ENCODE results near the gene MYO1D. TPM values are rescaled to one million over a fixed set of nuclear protein-coding genes. Genes with fewer than 3 reads are reported as not detected.

Gene MYO1D
- total RNA-seq, 1 experiment from 2014 or later, result 40.8 TPM

GRCh38 chr17:32536736-32537643 lies 339.9 kb downstream of the MYO1D start:
- no peaks in the 10 kb centered on the region for H3K36me3 ChIP-seq (ENCODE audit: low read depth)
- no peaks in the 10 kb centered on the region for H3K79me2 ChIP-seq (ENCODE audit: low read depth)
- no peaks in the 10 kb centered on the region for H3K27me3 ChIP-seq (ENCODE audit: insufficient read depth, low read depth)
- H3K9me3 ChIP-seq (ENCODE audit: insufficient read depth, low read depth), result no peaks in the 10 kb centered on the region
- no TSS peak for BruUV-seq (replicated peaks)
- H3K9me2 ChIP-seq (ENCODE audit: insufficient read depth), result no peaks in the 10 kb centered on the region
- H4K20me1 ChIP-seq (ENCODE audit: insufficient read depth), result no peaks in the 10 kb centered on the region
- ChIA-PET CTCF (interaction anchor here (0.6 kb wide), 1 partner anchor 26 kb away, joined by 3 read pairs; no protein-coding TSS in a partner anchor), POLR2A (ENCODE audit: unreplicated experiment) (no interaction called here)
- no peak for DNase-seq
- H2AFZ ChIP-seq, result no peak overlapping the region
- H3F3A ChIP-seq (ENCODE audit: insufficient read depth, low read depth), result no peaks in the 10 kb centered on the region
- H3K4me2 ChIP-seq, result no peak overlapping the region
- intact Hi-C loops (cut with micrococcal nuclease; ENCODE audit: unreplicated experiment), result no loop called here
- H3K4me1 ChIP-seq (replicated peaks; ENCODE audit: insufficient read depth), result no peaks in the 10 kb centered on the region
- no peak overlapping the region for H3K4me3 ChIP-seq
- no peak overlapping the region for H3K27ac ChIP-seq
- no peak for TF ChIP-seq EZH2 (IDR thresholded peaks at IDR 0.05; ENCODE audit: low read depth)
- TF ChIP-seq, protein P1, sequence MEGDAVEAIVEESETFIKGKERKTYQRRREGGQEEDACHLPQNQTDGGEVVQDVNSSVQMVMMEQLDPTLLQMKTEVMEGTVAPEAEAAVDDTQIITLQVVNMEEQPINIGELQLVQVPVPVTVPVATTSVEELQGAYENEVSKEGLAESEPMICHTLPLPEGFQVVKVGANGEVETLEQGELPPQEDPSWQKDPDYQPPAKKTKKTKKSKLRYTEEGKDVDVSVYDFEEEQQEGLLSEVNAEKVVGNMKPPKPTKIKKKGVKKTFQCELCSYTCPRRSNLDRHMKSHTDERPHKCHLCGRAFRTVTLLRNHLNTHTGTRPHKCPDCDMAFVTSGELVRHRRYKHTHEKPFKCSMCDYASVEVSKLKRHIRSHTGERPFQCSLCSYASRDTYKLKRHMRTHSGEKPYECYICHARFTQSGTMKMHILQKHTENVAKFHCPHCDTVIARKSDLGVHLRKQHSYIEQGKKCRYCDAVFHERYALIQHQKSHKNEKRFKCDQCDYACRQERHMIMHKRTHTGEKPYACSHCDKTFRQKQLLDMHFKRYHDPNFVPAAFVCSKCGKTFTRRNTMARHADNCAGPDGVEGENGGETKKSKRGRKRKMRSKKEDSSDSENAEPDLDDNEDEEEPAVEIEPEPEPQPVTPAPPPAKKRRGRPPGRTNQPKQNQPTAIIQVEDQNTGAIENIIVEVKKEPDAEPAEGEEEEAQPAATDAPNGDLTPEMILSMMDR (conservative IDR thresholded peaks at IDR 0.05), result no peak

DNA sequence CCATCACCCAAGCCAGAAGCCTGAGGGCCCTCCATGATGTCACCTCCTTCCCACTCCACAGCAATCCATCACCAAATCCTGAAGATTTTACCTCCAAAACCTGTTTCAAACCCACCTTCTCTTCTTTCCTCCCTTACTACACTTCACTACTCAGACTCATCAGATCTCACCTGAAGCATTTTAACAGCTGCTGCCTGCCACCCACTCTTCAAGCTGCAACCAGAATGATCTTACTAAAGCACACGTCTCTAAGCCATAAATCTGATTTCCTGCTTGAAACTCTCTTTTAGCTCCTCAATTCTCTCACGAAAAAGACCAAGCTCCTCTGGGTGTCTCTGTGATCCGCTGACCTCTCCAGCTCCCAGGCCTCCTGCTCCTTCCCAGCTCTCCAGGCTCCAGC lies 343.6 kb downstream of the MYO1D start:
- H3K4me1 ChIP-seq (replicated peaks; ENCODE audit: insufficient read depth), result no peaks in the 10 kb centered on the region
- no peak overlapping the region for H3K4me2 ChIP-seq
- H3K9me2 ChIP-seq (ENCODE audit: insufficient read depth), result no peaks in the 10 kb centered on the region
- BruUV-seq (replicated peaks), result no TSS peak
- TF ChIP-seq, protein P1 (conservative IDR thresholded peaks at IDR 0.05), result no peak
- no peak for TF ChIP-seq EZH2 (IDR thresholded peaks at IDR 0.05; ENCODE audit: low read depth)
- no peaks in the 10 kb centered on the region for H3F3A ChIP-seq (ENCODE audit: insufficient read depth, low read depth)
- H3K9me3 ChIP-seq (ENCODE audit: insufficient read depth, low read depth), result no peaks in the 10 kb centered on the region
- no peaks in the 10 kb centered on the region for H3K27me3 ChIP-seq (ENCODE audit: insufficient read depth, low read depth)
- no peaks in the 10 kb centered on the region for H3K79me2 ChIP-seq (ENCODE audit: low read depth)
- ChIA-PET CTCF (no interaction called here), POLR2A (ENCODE audit: unreplicated experiment) (interaction anchor here (0.7 kb wide), 1 partner anchor 12 kb away, joined by 6 read pairs; no protein-coding TSS in a partner anchor)
- intact Hi-C loops (cut with micrococcal nuclease; ENCODE audit: unreplicated experiment), result no loop called here
- H3K27ac ChIP-seq, result no peak overlapping the region
- H3K36me3 ChIP-seq (ENCODE audit: low read depth), result no peaks in the 10 kb centered on the region
- no peak overlapping the region for H2AFZ ChIP-seq
- no peak for DNase-seq
- no peak overlapping the region for H3K4me3 ChIP-seq
- no peaks in the 10 kb centered on the region for H4K20me1 ChIP-seq (ENCODE audit: insufficient read depth)

DNA sequence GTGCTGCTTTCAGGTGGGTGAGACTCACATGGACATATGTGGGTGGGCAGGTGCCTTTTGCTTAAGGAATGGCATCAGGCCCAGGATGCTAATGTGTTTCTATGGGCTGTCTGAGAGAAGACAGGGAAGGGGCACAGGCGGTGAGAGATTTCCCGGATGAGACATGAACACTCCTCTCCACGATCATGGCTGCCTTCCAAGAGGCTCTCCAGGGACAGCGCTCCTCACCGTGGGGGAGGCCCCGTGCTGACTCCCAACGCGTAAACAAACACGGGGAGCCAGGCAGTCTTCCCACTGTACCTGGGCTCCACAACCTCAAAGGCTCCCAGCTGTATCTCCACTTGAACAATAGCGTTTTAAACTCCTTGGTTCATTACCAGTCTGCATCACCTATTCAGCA lies 347.3 kb downstream of the MYO1D start:
- intact Hi-C loops (cut with micrococcal nuclease; ENCODE audit: unreplicated experiment), result no loop called here

More for the DNA sequence above, 347.3 kb downstream of the MYO1D start:
- TF ChIP-seq, protein P1 (conservative IDR thresholded peaks at IDR 0.05), result no peak
- no peak for TF ChIP-seq EZH2 (IDR thresholded peaks at IDR 0.05; ENCODE audit: low read depth)
- CTCF ChIA-PET, result no interaction called here
- H3K79me2 ChIP-seq (ENCODE audit: low read depth), result no peaks in the 10 kb centered on the region
- H3K4me1 ChIP-seq (replicated peaks; ENCODE audit: insufficient read depth), result no peaks in the 10 kb centered on the region
- no TSS peak for BruUV-seq (replicated peaks)
- no peaks in the 10 kb centered on the region for H3K36me3 ChIP-seq (ENCODE audit: low read depth)
- H3K4me2 ChIP-seq, result no peak overlapping the region
- H3K9me3 ChIP-seq (ENCODE audit: insufficient read depth, low read depth), result no peaks in the 10 kb centered on the region
- no peak overlapping the region for H2AFZ ChIP-seq
- H3K27ac ChIP-seq, result no peak overlapping the region
- H3F3A ChIP-seq (ENCODE audit: insufficient read depth, low read depth), result no peaks in the 10 kb centered on the region
- DNase-seq, result no peak
- POLR2A ChIA-PET (ENCODE audit: unreplicated experiment), result no interaction called here
- H3K9me2 ChIP-seq (ENCODE audit: insufficient read depth), result no peaks in the 10 kb centered on the region
- H4K20me1 ChIP-seq (ENCODE audit: insufficient read depth), result no peaks in the 10 kb centered on the region; the same call in 1 of the 2 replicates
- H3K4me3 ChIP-seq, result no peak overlapping the region
- no peaks in the 10 kb centered on the region for H3K27me3 ChIP-seq (ENCODE audit: insufficient read depth, low read depth)
